ENCODE measurements around the gene FKBP3. TPM values are rescaled to one million over a fixed set of nuclear protein-coding genes. Genes with fewer than 3 reads are reported as not detected.
"Not testable (repeated sequence)": the region's sequence is repeated elsewhere in the genome, so short reads cannot be mapped to it uniquely, and the experiment has no call there.

Gene FKBP3
- polyA plus RNA-seq, 1 of the 3 experiments (the other 2 are of a cell fraction), result 21.8 TPM

- TF ChIP-seq USF1 (IDR thresholded peaks at IDR 0.05; ENCODE audit: borderline replicate concordance, low read depth), result no peak
- no peak for TF ChIP-seq FOSL2 (IDR thresholded peaks at IDR 0.05; ENCODE audit: borderline replicate concordance, low read depth)
- no peak for TF ChIP-seq MEF2A (IDR thresholded peaks at IDR 0.05; ENCODE audit: borderline replicate concordance, low read depth)
- no peak for TF ChIP-seq CHD2 (IDR thresholded peaks at IDR 0.05; ENCODE audit: low read length, partially characterized antibody)
- no peak for TF ChIP-seq ELF1 (IDR thresholded peaks at IDR 0.05)
- no peak for TF ChIP-seq SMC3 (IDR thresholded peaks at IDR 0.05; ENCODE audit: low read depth, low read length)
- no peak for TF ChIP-seq NRF1 (IDR thresholded peaks at IDR 0.05; ENCODE audit: low read depth, low read length)
These were observed 50.7 kb downstream of the FKBP3 start (continued) for GRCh38 chr14:45083617-45083975.

GRCh38 chr14:45082420-45082819, 51.9 kb downstream of the FKBP3 start:
- CTCF ChIA-PET, result no interaction called here
- POLR2A ChIA-PET, result no interaction called here
- peaks cover 20% of the 10 kb centered on the region for H4K20me1 ChIP-seq (ENCODE audit: insufficient read depth)
- no peaks in the 10 kb centered on the region for H3K27me3 ChIP-seq (ENCODE audit: insufficient read depth)
- H3K79me2 ChIP-seq (ENCODE audit: insufficient read depth), result peaks cover 33% of the 10 kb centered on the region
- no peak for DNase-seq
- no peak overlapping the region for H3K4me3 ChIP-seq (ENCODE audit: low read depth in 2 of 2, low read length in 1 of 2)
- H2AFZ ChIP-seq (ENCODE audit: low read depth), result no peak overlapping the region
- H3K9ac ChIP-seq, result no peak overlapping the region
- H3K9me3 ChIP-seq, result no peaks in the 10 kb centered on the region
- H3K36me3 ChIP-seq (replicated peaks in 1 of 2; ENCODE audit: control insufficient read depth in 1 of 2, insufficient read depth in 2 of 2, low read length in 1 of 2), result no peaks in the 10 kb centered on the region
- TF ChIP-seq GATA2 (CRISPR knock-in tag; IDR thresholded peaks at IDR 0.05) (no peak), RFX5 (IDR thresholded peaks at IDR 0.05; ENCODE audit: low read length) (no peak), TAF1 (IDR thresholded peaks at IDR 0.05; ENCODE audit: borderline replicate concordance, low read depth, low read length) (no peak), IRF3 (IDR thresholded peaks at IDR 0.05; ENCODE audit: low read depth, low read length) (no peak), TCF12 (IDR thresholded peaks at IDR 0.05) (no peak), FOSL2 (IDR thresholded peaks at IDR 0.05; ENCODE audit: borderline replicate concordance, low read depth) (no peak), PBX3 (IDR thresholded peaks at IDR 0.05) (no peak), RCOR1 (IDR thresholded peaks at IDR 0.05; ENCODE audit: low read length) (no peak), MEF2A (IDR thresholded peaks at IDR 0.05; ENCODE audit: borderline replicate concordance, low read depth) (no peak), NFIC (IDR thresholded peaks at IDR 0.05; ENCODE audit: borderline replicate concordance) (no peak), USF2 (IDR thresholded peaks at IDR 0.05; ENCODE audit: borderline replicate concordance, low read depth, low read length) (no peak)
- no peak overlapping the region for H3K4me2 ChIP-seq
- WGBS (ENCODE audit: low lambda C conversion rate), result 55% methylated on average over 2 of the region's 2 CpGs
- no peaks in the 10 kb centered on the region for H3K9me2 ChIP-seq
- H3K4me1 ChIP-seq (ENCODE audit: control insufficient read depth in 1 of 2, insufficient read depth in 2 of 2, low read depth in 1 of 2, low read length in 1 of 2), result no peaks in the 10 kb centered on the region; a peak in 2 of 4 replicates
- H3K27ac ChIP-seq (ENCODE audit: low read depth in 2 of 2, low read length in 1 of 2), result no peak overlapping the region
- H3F3A ChIP-seq (replicated peaks; ENCODE audit: insufficient read depth), result no peaks in the 10 kb centered on the region

GRCh38 chr14:45081096-45081495, 53.2 kb downstream of the FKBP3 start:
- DNase-seq; H3K36me3 ChIP-seq (replicated peaks in 1 of 2; ENCODE audit: control insufficient read depth in 1 of 2, insufficient read depth in 2 of 2, low read length in 1 of 2); H3K9me2 ChIP-seq; H3K4me3 ChIP-seq (ENCODE audit: low read depth in 2 of 2, low read length in 1 of 2); H3K27me3 ChIP-seq (ENCODE audit: insufficient read depth); H3K4me2 ChIP-seq; H2AFZ ChIP-seq (ENCODE audit: low read depth); H3K9ac ChIP-seq; H3K27ac ChIP-seq (ENCODE audit: low read depth in 2 of 2, low read length in 1 of 2); H3K9me3 ChIP-seq; H3K4me1 ChIP-seq (ENCODE audit: control insufficient read depth in 1 of 2, insufficient read depth in 2 of 2, low read depth in 1 of 2, low read length in 1 of 2); CTCF ChIA-PET; H3F3A ChIP-seq (replicated peaks; ENCODE audit: insufficient read depth); POLR2A ChIA-PET: not testable (repeated sequence)
- 92% methylated on average over 2 of the region's 3 CpGs for WGBS (ENCODE audit: low lambda C conversion rate)
- H4K20me1 ChIP-seq (ENCODE audit: insufficient read depth), result peaks cover 14% of the 10 kb centered on the region
- peaks cover 20% of the 10 kb centered on the region for H3K79me2 ChIP-seq (ENCODE audit: insufficient read depth)

- CTCF ChIA-PET; H3K4me1 ChIP-seq (ENCODE audit: control insufficient read depth in 1 of 2, insufficient read depth in 2 of 2, low read depth in 1 of 2, low read length in 1 of 2): not testable (repeated sequence)
These were observed 53.8 kb downstream of the FKBP3 start for GRCh38 chr14:45080416-45080968.

More at GRCh38 chr14:45080416-45080968, 53.8 kb downstream of the FKBP3 start:
- WGBS (ENCODE audit: low lambda C conversion rate), result 92% methylated on average over 2 of the region's 40 CpGs
- H3K9me2 ChIP-seq; H3K27ac ChIP-seq (ENCODE audit: low read depth in 2 of 2, low read length in 1 of 2); DNase-seq; H3K4me3 ChIP-seq (ENCODE audit: low read depth in 2 of 2, low read length in 1 of 2); H4K20me1 ChIP-seq (ENCODE audit: insufficient read depth); POLR2A ChIA-PET; H3K9ac ChIP-seq; H3K9me3 ChIP-seq; H3K4me2 ChIP-seq; H3F3A ChIP-seq (replicated peaks; ENCODE audit: insufficient read depth); H3K27me3 ChIP-seq (ENCODE audit: insufficient read depth); H2AFZ ChIP-seq (ENCODE audit: low read depth); H3K36me3 ChIP-seq (replicated peaks in 1 of 2; ENCODE audit: control insufficient read depth in 1 of 2, insufficient read depth in 2 of 2, low read length in 1 of 2): not testable (repeated sequence)
- peaks cover 14% of the 10 kb centered on the region for H3K79me2 ChIP-seq (ENCODE audit: insufficient read depth)
